ENCODE measurements around the gene MAPRE3.
A peak's percentile ranks its signal among the peaks of the same experiment; 100 is the strongest.

MAPRE3 gene

DNA sequence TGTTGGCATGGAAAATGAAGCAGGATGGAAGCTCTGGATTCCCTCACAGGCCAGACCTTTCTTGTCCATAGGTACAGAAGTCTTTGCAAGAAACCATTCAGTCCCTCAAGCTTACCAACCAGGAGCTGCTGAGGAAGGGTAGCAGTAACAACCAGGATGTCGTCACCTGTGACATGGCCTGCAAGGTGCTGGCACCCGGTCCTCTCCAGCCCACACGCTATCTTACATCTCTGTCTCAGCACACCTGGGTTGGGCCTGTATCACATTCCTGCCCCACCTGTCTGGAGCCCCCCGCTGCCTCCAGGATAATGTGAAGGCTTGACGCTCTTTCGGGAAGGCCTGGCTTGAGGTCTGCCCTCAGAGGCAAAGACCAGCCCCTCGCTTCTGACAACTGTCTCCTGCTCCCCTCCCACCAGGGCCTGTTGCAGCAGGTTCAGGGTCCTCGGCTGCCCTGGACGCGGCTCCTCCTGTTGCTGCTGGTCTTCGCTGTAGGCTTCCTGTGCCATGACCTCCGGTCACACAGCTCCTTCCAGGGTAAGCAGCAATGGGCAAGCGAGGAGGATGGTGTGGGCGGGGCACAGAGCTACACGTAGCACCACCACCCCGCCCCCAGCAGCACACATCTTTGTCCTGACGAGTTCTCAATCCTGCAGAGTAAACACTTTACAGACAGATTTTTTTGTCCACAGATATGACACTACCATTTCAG lies 68.3 kb downstream of the MAPRE3 start:
- DNase-seq, result no peak

GRCh38 chr2:27039426-27039825 lies 69.0 kb downstream of the MAPRE3 start:
- DNase-seq, result no peak

- DNase-seq, result no peak
These were observed 69.4 kb downstream of the MAPRE3 start for GRCh38 chr2:27039871-27040270.

- DNase-seq, result no peak
These were observed 69.8 kb downstream of the MAPRE3 start for GRCh38 chr2:27040282-27040681.

DNA sequence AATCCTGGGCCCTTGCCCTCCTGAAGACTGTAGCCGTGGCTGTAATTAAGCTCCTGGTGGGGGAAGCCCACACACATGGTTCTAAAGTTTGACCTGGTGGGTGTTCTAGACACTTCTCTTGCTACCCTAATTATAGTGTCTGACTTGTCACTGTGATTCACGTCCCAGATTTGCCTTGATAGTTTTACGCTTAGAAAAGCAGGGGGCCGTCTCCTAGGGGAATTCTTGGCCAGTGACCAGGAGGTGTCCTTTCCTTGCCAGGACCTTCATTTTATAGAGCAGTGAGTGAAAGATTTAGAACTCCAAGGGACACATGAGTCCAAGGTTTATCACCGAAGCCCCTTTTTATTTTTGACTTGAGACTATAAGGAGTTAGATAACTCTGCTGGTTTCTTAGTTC lies 71.3 kb downstream of the MAPRE3 start:
- DNase-seq, result peak in 1 of 51 donors; percentile 5

DNA sequence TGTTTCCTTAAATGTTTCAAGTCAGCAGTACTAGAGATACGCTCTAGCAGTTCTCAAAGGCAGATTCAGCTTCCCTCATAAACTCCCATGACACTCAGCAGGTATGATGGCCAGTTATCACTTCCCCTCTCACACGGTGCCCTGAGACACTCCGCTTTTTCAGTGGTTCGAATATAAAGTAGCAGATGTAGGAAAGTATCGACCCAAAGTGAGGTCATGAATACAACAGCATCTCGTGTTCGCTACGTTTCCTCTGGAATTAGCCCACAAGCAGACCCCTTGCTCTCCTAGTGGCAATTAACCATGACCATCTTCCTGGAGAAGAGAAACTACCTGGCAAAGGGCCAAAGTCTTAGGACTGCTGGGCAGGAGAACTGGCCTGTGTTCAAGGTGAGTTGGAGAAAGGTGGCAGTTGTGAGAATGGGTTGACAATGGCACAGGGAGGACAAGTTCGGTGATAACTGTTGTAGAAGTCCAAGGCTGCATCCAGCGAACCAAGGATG lies 71.8 kb downstream of the MAPRE3 start:
- DNase-seq, result no peak

GRCh38 chr2:27042985-27043634 lies 72.7 kb downstream of the MAPRE3 start:
- DNase-seq, result no peak

DNA sequence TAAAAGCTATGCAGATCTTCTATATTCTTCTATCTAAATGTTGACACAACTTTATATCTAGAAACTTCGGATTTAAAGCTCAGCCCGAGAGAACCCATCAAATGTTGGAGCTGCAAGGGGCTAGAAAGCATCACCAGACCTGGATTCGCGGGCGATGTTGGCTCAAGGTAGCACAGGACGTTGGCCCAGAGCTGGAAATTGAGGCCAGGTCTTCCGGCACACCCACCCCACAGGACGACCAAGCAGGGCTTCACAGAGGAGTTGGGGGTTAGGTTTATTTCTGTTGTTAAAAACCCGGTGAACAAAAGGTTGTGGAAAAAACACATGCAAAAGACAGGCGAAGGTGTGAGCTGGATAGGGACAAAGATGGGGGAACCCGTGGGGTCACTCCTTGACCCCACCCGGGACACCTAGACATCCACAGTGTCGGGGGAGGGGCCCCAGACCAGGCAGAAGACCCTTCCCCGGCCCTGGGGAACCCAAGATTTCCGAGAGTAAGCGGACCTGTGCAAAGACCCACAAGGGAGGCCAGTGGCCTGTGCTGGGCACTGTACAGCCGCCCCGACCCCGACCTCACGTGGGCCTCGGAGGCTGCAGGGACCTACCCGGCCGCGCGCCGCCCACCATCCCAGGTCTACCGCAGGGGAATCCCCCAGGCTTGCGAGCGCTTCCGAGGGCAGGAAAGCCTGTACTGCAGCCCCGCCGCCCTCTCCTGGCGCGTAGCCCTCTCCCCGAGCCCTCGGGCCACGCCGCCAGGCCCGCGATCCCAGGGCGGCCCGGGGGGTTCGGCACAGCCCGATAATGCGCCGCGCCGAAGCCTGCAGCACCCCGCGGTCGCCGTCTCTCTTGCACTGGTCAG lies 79.2 kb downstream of the MAPRE3 start:
- DNase-seq, result peak in 15 of 51 donors; percentile 17 to 61 (median 46)

- peak; percentile 47 to 96 (median 84) for DNase-seq
These were observed 80.0 kb downstream of the MAPRE3 start for GRCh38 chr2:27050281-27050995.

GRCh38 chr2:27050996-27051901 lies 80.8 kb downstream of the MAPRE3 start, which contains the start of gene AGBL5:
AGBL5 (plus strand) TSS chr2:27051668; CDS start chr2:27052959, 1,291 bp downstream.
- peak; percentile 66 to 96 (median 89) for DNase-seq

DNA sequence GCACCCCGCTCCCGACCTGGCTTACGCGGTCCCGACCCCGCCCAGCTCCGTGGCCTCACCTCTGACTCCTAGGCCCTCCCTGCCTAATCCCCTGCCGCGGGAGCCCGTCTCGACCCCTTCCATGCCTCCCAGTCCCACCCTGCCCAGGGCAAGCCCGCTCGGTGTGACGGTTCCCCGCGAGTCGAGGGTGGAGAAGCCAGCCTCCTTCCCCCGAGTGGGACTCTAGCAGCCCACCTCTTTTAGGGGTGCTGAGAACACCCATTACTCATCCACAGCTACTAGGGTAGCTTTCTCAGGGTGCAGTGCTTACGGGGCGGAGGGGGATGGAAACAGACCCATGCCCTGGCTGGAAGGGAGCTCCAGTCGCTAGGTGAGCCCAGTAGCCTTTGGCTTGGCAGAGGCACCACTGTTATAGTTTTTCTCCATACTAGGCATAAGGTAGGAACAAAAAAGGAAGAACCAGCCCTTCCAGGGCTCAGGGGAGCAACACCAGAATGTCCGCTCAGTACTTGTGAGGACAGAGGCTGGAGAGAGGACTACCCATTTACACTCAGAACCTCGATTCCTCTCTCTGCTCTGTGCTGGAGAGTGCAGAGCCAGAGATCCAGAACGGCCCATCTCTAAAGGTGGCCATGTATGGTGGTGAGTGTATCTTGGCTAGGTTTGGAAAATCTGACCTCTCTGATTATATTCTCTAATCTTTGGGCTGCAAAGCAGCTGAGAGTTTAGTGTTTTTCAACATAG lies 81.6 kb downstream of the MAPRE3 start:
- peak in 19 of 51 donors; percentile 19 to 70 (median 42) for DNase-seq

GRCh38 chr2:27053321-27053720 lies 82.9 kb downstream of the MAPRE3 start:
- DNase-seq, result no peak

GRCh38 chr2:27053776-27054175 lies 83.3 kb downstream of the MAPRE3 start:
- no peak for DNase-seq

DNA sequence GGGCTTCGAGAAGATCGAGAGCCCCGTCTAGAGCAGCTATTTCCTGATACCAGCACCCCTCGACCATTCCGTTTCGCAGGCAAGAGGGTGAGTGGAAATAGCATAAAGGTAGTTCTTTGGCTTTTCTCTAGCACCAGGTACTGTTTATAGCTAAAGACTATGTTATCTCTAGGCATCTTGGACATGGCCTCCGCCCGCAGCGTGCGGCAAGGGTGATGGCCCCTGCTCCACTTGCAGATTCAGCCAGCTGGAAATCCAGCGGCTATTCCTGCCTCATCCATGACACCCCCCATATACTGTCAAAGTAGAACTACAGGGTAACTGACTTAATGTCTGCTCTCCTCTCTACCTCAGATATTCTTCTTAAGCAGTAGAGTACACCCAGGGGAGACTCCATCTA lies 84.3 kb downstream of the MAPRE3 start:
- DNase-seq, result no peak

DNA sequence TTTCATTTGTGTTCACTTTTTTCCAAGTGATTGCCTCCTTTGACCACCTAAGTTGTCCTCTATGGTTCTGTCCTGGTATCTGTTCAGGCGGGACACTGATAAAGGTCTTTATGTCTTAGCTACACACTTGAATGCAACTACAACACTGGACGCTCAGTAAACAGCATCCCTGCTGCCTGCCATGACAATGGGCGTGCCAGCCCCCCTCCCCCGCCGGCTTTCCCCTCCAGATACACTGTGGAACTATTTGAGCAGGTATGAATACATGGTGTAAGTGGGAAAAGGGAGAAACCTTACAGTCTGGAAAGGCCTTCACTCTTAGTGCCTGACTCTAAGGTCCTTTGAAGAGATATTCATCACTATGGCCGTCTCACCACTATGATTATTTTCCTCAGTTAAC lies 86.7 kb downstream of the MAPRE3 start:
- DNase-seq, result no peak

DNA sequence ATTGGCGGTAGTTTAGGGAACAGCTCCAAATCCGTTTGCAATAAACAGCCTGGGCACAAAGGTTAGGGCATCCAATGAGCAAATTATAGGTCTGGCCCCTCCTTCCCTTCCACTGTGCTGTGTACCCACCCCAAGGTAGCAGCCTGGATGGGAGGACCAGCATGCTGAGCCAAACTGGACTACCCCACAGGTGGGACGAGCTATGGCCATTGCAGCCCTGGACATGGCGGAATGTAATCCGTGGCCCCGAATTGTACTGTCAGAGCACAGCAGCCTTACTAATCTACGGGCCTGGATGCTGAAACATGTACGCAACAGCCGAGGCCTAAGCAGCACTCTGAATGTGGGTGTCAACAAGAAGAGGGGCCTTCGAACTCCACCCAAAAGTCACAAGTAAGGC lies 87.8 kb downstream of the MAPRE3 start:
- DNase-seq, result no peak

DNA sequence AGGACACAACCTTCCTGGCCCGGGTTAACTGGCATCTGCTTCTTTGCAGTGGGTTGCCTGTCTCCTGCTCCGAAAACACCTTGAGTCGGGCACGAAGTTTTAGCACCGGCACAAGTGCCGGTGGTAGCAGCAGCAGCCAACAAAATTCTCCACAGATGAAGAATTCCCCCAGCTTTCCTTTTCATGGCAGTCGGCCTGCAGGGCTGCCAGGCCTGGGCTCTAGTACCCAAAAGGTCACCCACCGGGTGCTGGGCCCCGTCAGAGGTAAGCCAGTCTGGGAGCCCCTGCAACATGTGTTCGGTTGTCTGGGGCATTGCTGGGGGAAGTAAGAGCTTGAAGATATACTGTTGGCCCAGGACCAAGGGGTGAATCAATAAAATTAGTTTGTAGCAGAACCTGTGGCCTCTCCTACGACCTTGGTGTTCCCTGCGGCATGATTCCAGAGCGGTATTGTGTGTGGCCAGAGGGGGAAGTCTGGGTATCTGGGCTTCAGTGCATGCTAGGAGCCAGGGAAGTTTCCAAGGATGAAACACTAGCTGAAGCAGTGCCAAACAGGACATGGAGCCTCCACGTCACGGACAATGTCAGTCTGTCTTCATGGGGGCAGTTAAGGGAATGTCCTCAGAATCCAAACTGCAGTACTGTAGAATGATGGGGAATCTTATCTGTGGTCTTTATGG lies 88.8 kb downstream of the MAPRE3 start:
- no peak for DNase-seq

DNA sequence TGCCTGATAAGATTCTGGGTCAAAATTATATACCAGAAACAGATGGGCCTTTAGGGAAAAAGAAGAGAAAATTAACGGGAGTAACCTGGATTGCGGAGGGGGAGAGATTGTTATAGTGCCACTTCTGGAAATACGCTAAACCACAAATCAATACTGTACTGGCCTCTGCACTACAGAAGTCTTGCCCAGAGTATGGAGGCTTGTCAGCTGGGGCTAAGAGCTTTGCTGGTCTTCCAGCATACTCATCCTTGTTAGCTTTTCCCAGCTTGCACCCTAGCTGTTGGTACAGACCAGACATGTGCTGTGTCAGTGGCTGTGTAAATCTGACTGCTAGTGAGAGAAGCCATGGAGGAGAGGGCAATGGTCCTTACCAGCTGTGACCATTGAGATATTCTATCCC lies 89.9 kb downstream of the MAPRE3 start:
- no peak for DNase-seq

DNA sequence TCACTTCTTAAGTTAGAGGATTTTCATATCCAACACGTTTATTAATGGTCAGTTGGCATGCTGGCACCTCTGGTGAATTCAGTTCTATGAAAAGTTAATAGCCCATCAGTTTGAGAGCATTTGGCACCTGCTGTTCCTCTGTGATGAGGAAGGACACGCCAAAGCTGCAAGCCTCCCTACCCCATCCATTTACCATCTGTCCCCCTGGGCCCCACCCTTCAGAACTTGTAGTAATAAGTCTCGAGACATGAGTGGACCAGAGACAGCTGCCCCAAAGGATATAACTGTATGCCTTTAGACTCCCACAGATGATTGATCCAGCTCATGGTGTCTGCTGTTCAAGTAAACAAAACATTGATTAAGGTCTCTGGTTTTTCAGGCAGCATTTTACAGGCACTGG lies 94.7 kb downstream of the MAPRE3 start:
- no peak for DNase-seq

All from hypothalamus (tissue), 51 donors.